Activated CD8-positive, alpha-beta memory T cell treated with anti-CD3 and anti-CD28 coated beads for 4 hours (primary cell): ENCODE results near the gene HEATR5B.
"Not testable (repeated sequence)": the region's sequence is repeated elsewhere in the genome, so short reads cannot be mapped to it uniquely, and the experiment has no call there.

ENCODE experiments used
- DNase-seq, 2 donors: peaks; one replicate each; pipeline ENCODE4 v3.0.0-alpha.2; 2020; ENCODE audit warnings: low read depth in 2 of 2

HEATR5B gene

DNA sequence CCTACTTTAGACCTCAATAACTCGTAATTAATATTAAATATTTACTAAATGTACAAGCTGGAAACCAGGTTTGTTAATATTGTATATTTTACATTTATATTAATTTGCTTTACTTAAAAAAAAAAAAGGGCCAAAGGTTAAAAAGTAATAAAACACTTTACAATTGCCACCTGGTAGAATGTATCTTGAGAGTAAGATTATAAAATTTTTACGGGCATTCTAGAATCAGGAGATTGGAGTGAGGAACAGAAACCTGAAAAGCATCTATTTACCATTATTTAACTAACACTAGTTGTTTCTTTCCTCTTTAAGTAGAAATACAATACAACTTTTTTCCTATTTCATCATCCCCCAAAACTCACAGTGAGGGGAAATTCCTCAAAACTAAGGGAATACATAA lies 102.3 kb downstream of the HEATR5B start:
- DNase-seq = no peak

DNA sequence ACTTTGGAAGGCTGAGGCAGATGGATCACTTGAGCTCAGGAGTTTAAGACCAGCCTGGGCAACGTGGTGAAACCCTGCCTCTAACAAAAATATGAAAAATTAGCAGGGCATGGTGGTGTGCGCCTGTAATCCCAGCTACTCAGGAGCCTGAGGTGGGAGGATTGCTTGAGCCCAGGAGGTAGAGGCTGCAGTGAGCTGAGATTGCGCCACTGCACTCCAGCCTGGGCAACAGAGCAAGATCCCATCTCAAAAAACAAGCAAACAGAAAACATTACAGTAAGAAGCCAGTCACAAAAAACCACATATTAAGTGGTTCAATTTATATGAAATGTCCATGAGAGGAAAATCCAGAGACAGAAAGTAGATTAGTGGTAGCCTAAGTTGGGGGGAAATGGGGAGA lies 105.2 kb downstream of the HEATR5B start:
- DNase-seq = not testable (repeated sequence)

DNA sequence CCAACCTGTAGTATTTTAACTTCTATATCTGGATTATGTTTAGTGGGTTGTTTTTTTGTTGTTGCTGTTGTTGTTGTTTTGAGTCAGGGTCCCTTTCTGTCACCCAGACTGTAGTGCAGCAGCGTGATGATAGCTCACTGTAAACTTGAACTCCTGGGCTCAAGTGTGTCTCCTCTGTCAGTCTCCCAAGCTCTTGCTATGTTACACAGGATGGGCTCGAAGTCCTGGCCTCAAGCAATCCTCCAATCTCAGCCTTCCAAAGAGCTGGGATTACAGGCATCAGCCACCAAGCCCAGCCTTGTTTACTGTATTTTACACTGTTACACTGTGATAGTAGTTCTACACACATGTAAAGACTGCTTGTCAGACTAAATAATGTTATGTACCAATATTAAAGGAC lies 108.1 kb downstream of the HEATR5B start:
- DNase-seq = no peak

DNA sequence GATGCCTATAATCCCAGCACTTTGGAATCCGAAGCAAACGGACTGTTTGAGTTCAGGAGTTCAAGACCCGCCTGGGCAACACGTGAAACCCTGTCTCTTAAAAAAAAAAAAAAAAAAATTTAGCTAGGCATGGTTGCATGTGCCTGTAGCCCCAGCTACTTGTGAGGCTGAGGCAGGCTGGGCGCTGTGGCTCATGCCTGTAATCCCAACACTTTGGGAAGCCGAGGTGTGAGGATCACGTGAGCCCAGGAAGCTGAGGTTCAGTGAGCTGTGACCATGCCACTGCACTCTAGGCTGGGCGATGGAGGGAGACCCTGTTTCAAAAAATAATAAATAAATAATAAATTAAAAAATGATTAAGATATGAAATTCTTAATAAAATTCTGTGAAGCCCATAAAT lies 108.9 kb downstream of the HEATR5B start:
- no peak for DNase-seq

DNA sequence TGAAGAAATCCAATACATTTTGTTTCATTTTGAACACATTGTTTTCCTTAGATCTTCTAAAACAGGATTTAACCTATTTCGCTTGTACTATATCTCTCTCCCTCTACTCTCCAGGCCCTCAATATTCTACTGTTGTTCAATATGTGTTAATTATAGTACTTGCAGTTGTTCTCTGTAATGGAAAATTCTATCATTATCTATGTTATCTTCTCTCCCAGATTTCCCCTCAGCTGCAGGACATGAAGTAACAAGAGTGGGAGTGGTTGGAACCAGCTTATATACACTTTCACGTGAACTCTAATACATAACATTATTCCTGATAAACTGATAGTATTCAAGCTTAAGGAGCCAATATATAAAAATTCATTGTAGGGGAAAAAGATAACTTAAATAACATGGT lies 110.9 kb downstream of the HEATR5B start:
- DNase-seq = no peak

DNA sequence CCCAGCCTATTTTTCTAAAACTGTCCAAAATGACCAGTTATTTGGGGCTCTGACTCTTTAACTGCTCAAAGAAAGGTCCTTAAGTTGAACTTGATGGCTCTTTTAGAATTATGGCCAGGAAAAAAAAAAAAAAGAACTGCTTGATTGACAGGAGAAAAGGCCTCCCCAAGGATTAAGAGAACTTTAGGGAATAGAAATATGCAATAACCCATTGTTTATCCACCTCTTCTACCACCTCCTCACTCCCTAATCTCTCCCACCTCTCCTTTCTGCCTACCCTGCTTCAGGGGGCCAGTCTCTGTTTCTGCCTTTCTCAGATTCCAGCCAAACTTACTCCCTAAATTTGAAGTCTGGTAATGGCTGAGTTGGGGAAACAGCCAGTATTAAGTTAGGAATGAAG lies 112.2 kb downstream of the HEATR5B start:
- DNase-seq = no peak

DNA sequence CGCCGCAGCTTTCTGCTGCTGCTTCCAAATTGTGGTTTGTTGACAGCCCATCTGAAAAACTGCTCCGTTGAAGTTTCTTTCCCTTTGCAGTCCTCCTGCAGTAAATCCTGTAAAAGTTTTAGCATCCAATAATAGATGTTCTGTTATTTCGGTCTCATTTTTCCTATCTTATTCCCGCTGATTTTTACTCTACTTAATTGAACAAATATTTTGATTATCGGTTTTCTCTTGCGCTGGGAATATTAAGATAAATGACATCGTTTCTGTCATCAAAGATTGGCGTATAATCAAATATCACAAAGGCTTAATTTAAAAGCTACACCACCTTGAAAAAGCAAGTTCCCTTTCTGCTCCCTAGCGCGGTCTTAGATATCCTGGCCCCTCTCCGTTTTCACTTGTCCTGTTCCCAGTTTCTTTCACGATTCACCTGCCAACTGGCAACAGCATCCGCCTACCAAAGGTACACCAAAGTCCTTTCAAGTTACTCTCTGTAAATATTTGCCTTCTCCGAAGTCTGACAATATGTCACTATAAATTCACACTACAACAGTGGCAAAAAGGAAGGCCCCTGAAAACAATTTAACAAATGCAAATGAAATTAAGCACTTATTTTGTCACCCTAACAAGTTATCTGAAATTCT lies 116.8 kb downstream of the HEATR5B start:
- DNase-seq = no peak

DNA sequence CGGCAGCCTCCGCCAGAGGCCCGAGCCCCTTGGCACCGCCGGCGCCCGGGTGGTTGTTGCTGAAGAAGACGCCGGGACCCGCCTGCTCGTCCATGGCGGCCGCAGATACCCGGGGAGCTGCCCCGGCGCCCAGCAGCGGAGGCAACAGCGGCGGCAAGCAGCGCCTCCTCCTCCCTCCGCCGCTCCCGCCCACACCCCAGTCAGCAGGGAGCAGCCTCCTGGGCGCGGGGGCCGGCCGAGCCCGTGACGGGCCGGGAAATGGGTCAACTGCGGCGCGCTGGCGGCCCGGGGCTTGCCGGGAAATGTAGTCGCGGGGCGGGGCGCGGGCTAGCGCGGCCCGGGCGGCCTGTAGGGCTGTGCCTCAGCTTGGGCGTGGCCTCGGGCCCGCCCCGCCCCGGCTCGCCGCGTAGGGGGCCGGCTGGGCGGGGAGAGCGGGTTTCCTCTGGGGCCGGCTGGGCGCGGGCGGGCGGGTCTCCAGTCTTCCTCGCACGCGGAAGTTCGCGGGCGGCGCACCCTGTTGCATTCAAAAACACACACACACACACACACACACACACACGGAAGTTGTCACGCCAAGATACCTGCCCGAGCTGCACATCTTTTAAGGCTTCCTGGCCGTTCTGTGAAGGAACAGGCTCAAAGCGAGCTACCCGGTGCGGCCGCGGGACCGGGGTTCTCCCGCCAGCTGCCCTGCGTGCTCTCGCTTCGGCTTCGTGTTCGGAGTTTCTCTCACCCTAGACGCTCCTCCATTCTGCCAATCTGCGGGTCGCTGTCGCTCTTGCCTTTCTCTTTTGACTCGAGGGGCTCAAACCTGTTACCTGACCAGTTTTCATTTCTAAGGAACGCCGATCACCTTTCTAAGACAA lies 117.6 kb downstream of the HEATR5B start, which contains the start of gene STRN:
STRN (minus strand) TSS at position 167 of the 866 bp plus-strand sequence; CDS start at position 94, 73 bp downstream.
- DNase-seq = peak; percentile 95

DNA sequence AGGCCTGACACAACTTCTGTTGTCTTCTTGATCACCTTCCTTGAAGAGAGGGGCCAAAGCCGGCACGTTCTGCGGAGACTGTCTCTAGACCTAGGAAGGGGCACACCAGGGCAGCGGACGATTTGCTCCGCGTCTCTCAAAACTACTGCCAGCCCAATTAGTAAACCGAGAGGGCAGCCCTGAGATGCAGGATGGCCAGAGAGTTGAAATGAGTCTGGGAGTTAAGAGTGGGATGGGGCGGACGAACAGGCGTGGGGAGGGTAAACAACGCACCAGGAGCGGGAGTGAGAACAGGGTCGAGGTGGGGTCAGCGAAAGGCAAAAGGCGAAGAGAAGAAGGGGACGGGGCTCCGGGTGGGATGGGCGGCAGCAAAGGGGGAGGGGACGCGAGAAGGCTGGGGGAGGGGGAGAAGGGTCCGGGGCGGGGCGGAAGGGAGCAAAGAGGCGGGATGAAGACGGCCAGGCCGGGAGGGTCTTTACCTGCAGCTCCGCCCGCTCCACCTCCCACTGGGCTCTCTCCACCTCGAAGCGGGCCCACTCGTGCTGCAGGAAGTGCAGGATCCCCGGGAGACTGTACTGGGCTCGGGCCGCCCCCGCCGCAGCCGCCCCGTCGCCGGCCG lies 118.3 kb downstream of the HEATR5B start:
- peak in 1 of 2 donors; percentile 6 for DNase-seq

DNA sequence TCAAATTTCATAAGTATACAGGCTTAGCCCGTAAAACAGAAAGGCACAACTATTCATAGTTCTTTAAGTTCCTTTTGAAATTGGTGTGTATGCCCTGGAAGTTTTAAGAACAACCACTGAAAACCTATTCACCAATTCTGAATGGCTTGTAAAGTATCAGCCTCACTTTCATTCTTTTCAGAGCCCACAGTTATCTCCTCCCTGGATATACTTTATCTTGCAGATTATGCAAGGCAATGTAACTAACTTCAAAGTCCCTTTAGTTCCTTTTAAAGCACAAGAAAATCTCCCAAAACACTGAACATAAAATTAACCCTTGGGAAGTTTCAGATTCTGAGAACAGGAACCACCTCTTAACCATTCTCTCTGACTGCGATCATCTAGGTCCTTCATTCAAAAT lies 119.0 kb downstream of the HEATR5B start:
- no peak for DNase-seq

DNA sequence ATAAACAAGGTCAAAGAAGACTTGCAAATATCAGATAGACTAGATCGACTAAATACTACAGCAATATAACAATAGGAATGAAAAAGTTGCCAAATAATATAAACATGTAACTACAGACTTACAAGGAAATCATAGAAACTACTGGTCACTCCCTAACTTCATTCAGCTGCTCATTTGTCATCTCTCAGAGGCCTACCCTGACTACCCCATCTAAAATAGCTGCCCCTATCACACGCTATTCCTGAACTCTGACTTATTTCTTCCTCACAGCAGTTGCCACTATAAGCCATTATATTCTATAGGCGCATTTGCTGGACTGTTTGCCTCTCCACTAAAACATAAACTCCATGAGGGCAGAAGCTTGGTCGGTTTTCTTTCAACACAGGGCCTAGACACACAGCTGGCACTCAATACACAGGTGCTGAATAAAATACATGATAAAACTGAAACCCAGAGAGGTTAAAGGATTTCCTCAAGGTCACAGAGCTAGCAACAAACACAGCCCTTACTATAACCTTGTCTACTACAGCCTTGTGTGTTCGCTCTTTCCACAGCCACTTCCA lies 119.6 kb downstream of the HEATR5B start:
- no peak for DNase-seq

DNA sequence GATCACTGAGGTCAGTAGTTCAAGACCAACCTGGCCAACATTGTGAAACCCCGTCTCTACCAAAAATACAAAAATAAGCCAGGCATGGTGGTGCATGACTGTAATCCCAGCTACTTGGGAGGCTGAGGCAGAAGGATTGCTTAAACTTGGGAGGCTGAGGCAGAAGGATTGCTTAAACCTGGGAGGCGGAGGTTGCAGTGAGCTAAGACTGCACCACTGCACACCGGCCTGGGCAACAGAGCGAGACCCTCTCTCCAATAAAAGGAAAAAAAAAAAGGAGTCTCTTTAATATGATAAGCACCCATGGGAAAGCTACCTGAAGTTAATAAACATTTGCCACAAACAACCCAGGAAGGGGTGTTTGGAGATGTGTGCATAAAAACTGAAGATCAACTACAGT lies 120.4 kb downstream of the HEATR5B start:
- no peak for DNase-seq

DNA sequence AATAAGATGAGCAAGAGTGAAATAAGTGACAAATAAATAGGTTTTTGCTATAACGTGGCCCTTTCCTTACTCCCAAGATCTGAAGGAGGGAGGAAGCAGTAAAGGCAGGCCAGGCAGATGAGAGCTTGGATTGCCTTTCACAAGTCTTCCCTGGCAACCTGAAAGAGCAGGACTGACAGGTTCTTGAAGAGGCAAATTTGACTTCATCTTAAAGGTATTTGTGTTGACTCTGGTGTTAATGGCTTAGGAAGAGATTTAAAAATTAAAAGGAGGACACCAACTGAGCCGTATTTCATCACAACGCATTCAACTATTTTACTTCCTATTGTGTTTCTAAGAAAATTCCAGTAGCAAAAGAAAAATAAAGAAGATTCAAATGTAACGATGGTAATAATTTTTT lies 121.1 kb downstream of the HEATR5B start:
- no peak for DNase-seq

DNA sequence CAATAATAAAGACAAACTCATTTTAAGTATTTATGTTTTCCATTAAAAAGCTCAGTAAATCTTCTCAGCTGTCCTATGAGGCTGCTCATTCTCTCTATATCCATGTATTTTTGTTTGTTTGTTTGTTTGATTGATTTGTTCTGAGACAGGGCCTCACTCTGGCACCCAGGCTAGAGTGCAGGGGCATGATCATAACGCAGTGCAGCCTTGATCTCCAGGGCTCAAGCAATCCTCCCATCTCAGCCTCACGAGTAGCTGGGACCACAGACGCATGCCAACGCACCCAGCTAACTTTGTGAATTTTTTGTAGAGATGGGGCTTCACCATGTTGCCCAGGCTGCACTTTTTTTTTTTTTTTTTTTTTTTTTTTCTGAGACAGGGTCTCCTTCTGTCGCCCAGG lies 123.4 kb downstream of the HEATR5B start:
- no peak for DNase-seq

DNA sequence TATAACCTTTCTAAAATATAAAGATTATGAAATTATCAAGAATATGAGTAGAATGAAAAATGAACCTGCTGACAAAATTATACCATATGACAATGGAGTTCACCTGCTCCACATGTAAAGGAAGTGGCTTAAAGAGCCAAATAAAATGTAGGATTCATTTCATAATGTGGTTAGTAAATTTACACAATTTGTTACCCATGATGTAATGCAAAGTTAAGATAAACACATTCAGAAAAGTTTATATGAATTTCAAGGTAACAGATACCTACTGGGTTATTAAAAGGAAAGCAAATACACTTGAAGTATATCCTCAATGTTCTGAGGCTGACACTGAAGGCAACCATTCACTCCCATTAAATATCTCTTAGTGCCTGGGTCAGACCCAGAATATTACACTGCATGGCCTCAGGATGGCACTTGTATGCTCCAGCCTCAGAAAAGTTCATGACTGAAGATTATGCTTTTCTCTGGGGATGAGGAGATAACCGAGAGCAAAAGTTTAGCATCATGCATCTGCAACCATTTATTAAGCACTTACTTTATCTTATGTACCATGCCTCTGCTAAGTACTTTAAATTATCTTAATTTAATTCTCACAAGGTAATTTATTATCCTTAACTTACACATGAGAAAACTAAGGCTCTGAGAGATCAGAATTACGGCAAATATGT lies 124.0 kb downstream of the HEATR5B start:
- DNase-seq = no peak

DNA sequence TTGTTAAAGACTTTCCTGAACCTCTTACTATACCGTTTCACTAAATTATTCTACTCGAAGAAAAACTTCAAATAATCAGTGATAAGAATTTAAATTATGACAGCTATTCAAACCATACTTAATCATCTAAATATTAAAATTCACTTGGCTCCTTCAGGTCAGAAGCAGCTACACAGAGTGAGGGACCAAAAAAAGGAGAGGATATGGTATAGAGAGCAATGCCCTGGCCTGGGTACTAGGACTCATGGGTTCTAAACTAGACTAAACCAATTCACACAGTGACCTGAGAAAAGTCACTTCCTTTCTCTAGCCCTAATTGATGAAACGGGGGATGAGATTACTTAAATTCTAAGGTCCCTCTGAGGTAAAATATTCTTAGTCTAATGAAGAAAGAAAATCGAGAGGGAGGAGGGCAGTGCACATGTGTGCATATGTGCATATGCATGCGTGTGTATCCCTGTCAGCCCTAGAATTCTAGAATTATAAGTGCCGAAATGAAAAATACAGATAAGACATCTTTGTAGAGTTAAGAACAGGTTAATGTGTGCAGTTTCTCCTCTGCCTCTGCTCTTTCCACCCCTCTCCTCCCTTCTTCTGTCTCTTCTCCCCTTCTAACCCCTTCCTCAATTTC lies 129.1 kb downstream of the HEATR5B start:
- no peak for DNase-seq

DNA sequence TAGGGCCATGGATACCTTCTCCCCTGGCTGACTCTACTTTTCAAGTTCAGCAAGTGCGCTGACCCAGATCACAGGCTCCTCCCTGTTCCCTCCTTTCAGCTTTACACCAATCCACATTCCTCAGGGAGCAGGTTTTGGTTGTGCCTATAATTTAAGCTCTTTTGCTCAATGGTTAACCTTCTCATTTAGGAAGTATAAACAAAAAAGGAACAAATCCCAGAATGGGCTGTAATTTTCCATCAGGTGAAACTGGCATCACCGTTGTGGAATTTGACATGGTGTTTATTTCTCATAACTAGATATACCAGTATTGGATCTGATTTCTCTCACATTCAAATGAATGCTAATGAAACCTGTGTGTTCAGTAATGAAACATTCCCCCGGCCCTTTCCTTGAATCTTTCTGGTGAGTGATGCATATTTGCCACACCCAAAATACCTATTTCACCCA lies 131.4 kb downstream of the HEATR5B start:
- DNase-seq = no peak

DNA sequence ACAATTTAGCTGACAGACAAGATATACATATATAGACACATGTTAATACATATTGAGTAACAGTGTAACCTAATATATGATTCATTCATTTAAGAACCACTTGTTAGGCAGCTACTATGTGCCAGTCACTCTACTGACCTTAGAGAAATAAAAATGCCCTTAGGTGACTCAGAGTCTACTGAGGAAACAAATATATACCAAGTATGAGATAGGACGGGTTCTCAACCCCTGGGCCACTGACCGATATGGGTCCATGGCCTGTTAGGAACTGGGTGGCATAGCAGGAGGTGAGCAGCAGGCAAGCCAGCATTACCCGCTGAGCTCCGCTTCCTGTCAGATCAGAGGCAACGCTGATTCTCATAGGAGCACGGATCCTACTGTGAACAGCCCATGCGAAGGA lies 132.6 kb downstream of the HEATR5B start:
- no peak for DNase-seq

DNA sequence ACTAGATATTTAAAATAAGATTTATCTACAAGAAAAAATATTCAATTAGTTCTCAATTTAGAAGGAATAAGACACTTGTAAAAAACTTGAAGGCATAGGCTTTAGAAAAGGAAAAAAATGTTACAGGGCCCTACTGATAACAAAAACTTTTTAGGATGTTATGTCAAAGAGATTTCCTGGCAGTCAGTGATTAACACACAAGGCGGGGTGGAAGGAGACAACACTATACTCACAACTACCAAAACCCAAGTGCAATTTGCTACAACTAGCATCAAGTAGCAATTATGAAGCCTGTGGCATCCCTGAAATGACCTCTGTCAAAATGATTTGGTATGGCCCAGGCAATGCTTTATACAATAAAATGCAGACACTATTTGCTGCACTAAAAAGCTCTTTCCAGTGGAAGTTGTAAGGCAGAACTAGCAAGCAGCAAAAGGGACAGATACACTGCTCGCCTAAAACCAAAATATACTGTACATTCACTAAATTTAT lies 133.1 kb downstream of the HEATR5B start:
- DNase-seq = no peak

DNA sequence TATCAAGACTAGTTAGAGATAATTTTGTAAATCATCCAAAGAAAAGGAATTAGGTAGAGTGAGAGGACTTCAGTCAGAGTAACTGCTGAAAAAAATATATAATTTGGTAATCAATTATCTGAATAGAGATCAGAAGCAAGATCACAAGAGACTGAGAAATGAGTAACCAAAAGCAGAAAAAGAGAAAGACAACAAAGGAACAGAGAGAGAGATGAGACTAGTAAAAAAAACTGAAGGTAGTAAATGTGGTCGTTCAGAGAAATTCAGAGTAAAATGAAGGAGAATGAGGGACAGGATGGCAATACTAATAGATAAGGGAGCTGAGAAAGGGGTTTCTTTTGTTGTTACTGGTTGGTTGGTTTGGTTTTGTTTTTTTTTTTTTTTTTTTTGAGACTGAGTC lies 134.3 kb downstream of the HEATR5B start:
- DNase-seq = no peak

DNA sequence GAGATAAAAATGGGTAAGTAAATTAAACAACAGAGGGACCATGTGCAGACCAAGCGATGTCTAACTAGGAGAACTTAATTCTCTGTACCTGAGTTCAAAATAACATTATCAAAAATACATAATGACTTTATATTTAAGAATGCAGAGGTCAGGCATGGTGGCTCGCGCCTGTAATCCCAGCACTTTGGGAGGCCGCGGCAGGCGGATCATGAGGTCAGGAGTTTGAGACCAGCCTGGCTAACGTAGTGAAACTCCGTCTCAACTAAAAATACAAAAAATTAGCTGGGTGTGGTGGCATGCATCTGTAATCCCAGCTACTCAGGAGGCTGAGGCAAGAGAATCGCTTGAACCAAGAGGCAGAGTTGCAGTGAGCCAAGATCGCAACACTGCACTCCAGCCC lies 138.9 kb downstream of the HEATR5B start:
- DNase-seq = not testable (repeated sequence)
